NCI-H2196 treated with DMSO at 0.1 percent for 48 hours (cell line): Measurements from ENCODE around the gene VWA3A.
"Not testable (repeated sequence)": the region's sequence is repeated elsewhere in the genome, so short reads cannot be mapped to it uniquely, and the experiment has no call there.

ENCODE experiments used
- DNase-seq: peaks from one replicate; lab custom pipeline; 2025; ENCODE audit not compliant: unreplicated experiment; lab: John Stamatoyannopoulos, UW

VWA3A gene

DNA sequence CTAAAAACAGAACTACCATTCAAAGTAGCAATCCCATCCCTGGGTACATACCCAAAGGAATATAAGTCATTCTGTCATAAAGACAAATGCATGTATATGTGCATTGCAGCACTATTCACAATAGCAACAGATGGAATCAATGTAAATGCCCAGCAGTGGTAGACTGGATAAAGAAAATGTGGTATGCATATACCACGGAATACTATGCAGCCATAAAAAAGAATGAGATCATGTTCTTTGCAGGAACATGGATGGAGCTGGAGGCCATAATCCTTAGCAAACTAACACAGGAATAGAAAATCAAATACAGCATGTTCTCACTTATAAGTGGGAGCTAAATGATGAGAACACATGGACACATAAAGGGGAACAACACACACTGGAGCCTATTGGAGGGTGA lies 36.2 kb downstream of the VWA3A start:
- not testable (repeated sequence) for DNase-seq

DNA sequence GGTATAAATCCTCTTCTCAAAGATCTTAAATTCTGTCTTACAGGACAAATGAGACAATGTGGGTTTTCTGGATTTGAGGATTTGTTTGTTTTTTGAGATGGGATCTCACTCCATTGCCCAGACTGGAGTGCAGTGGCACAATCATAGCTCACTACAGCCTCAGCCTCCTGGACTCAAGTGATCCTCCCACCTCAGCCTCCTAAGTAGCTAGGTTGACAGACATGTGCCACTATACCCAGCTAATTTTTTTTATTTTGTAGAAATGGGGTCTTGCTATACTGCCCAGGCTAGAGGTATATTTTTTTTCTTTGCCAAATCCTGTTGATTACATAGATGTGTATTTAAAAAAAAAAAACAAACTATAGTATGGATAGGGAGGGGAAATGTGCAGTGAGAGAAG lies 38.2 kb downstream of the VWA3A start:
- DNase-seq, result no peak

DNA sequence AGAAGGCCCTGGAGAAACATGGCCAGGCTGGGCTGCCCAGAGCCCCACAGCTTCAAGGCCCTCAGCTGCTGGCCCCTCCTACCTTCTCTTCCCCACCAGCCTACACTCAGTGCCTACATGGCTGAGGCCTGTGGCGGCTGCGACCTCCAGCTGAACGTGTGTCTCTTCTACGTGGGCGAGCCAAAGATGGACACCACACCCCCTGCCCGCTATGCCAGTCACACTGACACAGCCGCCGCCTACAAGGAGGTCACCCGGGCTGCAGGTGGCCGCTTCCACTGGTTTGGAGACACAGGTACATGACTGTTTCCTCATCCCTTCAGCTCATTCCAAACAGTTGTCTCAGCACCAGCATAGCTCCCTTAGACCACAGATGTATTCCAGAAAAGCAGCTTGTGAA lies 40.5 kb downstream of the VWA3A start:
- DNase-seq, result no peak

DNA sequence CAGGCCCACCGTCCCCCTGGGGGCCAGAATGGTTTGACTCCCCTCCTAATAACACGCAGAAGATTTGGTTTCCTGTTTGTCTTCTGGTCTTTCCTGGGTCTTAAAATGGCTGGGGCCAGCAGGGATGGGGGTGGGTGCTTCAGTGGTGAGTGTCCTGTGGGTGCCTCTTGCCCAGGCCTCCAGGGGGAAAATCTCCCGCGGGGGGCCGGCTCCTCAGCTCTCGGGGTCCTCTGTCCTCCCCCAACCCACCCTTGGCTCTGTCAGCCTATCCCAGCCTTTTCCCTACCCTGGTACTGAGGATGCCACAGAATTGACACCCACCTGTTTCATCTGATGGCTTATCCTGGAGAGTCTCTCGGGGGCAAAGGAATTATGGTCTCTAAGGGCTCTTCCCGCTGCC lies 46.1 kb downstream of the VWA3A start:
- DNase-seq, result no peak

DNA sequence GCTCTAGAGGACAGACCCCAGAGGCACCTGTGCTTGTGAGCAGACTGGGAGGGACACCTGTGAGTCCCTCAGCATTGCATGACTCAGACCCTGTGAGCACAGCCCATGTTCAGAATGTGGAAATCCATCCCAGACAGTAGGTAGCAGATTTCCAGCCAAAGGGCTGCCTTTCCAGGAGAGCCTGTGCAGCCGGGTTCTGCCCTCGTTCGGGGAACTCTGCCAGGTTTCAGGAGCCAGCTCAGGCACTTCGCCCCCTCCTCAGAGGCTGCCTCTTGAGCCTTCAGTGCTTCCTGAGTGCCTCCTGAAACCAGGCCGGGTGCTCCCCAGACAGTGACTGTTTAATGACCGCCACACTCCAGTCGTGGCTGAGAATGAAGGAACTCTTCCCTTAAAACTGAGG lies 46.7 kb downstream of the VWA3A start:
- DNase-seq, result no peak

DNA sequence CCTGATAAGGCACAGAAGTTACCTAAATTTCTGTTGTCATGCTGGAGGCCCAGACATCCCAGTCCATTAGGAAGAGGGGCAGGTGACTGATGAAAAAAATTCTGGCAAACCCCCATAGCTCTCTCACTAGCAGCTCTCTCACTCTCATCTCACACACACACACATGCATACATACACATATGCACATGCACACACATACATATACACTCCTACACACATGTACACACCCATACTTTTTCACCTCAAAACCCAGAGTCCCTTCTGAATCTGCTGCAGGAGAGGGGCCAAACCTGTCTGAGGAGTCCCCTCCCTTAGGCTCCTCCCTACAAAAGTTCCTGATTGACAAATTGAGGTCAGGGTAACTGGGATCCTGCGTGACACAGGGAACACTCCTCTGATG lies 47.4 kb downstream of the VWA3A start:
- no peak for DNase-seq

DNA sequence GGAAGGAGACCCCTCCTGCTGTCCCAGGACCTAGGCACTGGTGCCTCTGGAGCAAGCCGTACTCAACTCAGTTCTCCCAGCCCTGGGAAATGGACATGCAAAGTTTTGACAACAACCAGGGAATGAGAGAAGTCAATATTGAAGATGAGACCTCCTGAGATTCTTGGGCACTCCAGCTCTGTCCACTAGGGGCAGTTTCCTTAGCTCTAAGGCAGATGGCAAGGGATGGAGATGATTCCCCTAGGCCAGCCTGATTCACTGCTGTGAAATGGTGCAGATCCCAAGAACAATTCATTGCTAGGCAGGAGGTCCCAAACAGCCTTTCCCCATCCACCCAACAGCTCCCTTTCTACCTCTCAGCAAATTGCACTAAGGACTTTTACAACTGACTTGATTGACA lies 49.4 kb downstream of the VWA3A start:
- DNase-seq, result no peak

DNA sequence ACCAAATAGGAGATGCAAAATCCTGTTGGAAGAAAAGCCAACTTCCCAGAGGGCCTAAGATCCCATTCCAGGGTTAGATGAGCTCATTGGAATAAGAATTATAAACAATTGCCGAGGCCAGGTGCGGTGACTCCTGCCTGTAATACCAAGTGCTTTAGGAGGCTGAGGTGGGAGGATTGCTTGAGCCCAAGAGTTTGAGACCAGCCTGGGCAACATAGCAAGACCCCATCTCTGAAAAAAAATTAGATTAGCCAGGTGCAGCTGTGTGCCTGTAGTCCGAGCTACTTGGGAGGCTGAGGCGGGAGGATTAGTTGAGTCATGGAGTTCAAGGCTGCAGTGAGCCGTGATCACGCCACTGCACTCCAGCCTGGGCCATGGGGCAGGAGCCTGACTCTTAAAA lies 52.2 kb downstream of the VWA3A start:
- no peak for DNase-seq

DNA sequence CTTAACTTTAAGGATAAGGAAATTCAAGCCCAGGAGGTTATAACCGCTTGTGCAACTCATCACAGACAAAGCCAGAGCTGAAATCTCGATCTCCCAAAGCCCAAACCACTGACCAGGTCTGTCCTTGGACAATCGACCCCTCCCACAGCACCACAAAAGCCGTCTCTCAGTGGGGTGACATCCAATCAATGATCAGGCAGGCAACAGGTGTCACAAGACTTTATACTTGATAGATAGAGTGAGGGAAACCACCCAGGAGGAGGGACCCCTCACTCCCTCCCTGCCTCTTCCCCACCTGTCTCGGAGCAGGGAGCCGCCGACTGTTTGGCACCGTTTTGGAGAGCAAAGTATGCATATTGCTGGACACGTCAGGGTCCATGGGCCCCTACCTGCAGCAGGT lies 55.5 kb downstream of the VWA3A start:
- DNase-seq, result no peak

DNA sequence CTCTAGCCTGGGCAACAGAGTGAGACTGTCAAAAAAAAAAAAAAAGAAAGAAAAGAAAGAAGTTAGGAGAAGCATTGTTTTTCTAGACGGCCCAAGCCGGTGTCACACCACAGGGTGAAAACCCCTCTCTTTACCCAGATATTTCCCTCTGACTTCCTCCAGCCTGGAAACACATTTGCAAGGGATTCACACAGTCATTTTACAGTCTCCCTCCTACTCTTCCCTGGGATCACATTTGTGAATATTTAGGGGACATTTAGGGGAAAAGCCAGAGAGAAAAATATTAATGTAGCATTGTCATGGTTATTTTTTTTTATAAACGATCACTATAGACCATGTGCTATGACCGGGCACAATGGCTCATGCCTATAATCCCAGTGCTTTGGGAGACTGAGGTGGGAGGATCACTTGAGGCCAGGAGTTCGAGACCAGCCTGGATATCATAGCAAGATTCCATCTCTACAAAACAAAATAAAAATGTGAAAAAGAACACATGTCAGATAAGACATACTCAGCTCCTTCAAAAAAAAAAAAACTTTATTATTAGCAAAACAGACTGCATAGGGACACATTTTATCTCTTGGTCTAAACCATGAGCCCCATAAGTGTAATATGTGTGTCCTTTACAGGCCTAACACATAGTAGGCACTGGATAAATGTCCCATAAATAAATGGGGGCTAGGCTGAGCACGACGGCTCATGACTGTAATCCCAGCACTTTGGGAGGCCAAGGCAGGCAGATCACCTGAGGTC lies 59.1 kb downstream of the VWA3A start:
- no peak for DNase-seq

DNA sequence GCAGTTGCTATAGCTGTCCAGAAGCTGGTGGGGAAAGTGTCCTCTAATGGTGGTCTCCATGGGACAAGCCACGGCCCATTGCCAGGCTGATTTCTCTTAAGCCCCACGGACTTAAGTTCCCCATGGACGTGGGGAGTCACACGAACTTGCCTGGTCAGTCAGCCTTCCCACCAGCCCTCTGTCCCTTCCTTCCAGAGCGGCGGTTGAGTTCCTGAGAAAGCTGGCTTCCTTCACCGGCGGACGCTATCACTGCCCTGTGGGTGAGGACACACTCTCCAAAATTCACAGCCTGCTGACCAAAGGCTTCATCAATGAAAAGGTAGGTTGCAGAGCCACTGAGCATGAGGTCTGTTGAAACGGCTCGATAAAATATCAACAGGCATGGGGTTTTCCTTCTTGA lies 60.0 kb downstream of the VWA3A start:
- DNase-seq, result no peak

DNA sequence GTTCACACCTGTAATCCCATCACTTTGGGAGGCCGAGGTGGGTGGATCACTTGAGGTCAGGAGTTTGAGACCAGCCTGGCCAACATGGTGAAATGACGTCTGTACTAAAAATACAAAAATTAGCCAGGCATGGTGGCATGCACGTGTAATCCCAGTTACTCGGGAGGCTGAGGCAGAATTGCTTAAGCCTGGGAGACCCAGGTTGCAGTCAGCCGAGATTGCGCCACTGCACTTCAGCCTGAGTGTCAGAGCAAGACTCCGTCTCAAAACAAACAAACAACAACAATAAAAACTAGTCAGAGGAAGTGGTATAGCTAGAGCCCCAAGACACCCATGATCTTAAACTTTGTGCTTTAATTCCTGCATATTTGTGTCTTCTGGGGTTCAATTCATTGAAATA lies 60.7 kb downstream of the VWA3A start:
- not testable (repeated sequence) for DNase-seq

DNA sequence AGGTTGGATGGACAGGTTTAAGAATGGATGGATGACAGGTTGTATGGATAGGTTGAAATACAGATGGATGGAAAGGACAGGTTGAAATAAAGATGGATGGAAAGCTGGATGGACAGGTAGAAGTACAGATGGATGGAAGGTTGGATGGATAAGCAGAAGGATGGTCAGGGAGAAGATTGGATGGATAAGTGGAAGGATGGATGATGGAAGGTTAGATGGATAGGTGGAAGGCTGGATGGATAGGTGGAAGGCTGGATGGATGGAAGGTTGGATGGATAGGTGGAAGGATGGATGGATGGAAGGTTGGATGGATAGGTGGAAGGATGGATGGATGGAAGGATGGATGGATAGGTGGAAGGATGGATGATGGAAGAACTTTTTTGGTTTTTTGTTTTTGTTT lies 69.1 kb downstream of the VWA3A start:
- DNase-seq, result no peak

DNA sequence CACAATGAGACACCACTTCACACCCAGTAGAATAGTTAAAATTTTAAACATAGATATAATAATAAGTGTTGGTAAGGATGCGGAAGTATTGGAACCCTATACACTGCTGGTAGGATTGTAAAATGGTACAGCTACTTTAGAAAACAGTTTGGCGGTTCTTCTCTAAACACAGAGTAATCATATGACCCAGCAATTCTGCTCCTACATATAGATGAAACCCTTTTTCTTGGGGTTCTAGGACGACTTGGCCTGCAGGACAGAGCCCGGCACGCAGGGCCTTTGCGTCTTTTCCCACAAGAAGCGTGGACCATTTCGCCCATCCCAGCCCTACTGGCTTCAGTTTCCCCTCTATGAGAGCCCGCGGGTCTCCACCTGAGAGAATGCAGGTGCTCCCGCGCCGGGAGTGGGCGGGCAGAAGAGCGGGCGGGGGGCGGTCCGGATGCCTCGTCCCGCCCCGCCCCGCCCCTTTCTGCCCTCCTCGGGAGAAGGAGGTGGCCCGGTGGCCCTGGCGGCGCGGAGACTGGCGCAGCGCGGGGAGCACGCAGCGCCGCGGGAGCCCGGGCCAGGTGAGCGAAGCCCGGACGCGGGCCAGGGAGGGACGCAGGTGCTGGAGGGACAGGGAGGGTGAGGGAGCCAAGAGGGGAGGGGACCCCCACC lies 69.8 kb downstream of the VWA3A start, which contains the start of gene SDR42E2:
Gene SDR42E2, plus strand, starts transcription at position 508 of the 657 bp plus-strand sequence. CDS start 3,077 bp downstream, outside the sequence.
- DNase-seq, result no peak

DNA sequence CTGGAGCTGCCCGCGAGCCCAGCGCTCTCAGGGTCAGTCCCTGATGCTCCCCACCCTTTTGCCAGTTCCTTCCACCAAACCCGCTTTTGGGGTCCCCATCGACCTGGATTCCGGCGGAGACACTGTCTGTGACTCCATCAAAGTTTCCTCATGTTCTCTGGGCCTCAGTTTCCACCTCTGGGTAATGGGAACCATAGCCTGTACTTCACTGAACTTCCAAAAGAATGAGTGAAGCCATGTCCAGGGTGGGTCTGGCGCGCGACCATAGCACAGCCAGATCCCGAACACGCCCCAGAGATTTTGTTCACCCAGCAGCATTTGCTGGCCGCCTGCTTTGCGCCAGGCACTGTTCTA lies 70.3 kb downstream of the VWA3A start:
- no peak for DNase-seq

DNA sequence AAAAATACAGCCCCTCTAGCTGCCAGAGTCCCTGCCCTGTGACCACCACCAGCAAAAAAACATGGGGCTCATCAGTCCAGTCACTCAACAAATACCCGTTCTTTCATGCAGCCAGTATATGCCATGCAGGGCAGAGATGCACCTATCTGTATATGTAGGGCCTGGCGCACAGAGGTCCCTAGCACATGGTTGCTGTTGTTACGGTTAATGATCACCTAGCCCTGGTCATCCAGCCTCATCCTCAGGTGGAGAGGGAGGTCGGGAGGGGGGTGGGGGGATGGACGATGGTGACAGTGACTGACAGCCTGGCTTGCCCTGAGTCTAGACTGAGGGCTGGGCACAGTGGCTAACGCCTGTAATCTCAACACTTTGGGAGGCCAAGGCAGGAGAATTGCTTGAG lies 71.5 kb downstream of the VWA3A start:
- no peak for DNase-seq

DNA sequence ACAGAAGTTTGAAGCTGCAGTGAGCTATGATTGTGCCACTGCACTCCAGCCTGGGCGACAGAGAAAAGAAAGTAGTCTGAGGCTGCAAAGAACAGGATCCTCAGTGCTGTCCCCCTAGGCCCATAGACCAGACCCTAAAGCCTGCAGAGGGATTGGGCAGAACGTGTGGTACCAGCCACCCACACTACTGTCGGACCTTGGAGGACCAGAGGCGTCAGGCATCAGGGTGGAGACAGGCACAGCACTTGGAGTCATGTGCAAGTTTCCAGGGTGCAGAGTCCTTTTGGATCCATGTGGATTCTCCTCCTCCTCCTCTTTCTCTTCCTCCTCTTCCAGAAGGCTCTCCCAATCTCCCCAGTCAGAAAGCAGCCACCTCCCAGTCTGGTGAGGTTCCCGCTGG lies 72.1 kb downstream of the VWA3A start:
- no peak for DNase-seq

DNA sequence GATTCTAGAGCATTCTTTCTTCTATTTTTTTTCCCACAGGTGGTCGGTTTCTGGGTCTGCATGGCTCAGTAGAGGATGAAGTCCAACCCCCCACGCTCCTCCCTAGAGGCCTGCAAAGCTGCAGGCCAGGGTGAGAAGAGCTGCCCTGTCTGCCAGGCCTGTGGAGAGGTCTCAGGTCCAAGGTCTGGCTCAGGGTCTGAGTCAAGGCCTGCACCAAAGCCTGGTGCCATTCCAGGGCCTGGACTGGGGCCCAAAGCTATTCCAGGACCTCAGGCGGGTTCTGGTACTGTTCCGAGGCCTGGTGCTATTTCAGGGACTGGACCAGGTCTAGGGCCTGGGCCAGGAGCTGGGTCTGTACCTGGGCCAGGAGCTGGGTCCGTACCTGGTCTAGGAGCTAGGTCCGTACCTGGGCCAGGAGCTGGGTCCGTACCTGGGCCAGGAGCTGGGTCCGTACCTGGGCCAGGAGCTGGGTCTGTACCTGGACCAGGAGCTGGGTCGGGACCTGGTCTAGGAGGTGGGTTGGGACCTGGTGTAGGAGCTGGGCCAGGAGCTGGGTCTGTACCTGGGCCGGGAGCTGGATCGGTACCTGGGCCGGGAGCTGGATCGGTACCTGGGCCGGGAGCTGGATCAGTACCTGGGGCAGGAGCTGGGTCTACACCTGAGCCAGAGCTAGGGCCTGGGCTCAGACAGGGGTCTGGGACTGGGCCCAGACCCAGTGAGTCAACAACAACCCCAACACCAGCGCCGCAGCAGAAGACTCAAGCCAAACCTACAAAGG lies 73.4 kb downstream of the VWA3A start:
- DNase-seq, result no peak

DNA sequence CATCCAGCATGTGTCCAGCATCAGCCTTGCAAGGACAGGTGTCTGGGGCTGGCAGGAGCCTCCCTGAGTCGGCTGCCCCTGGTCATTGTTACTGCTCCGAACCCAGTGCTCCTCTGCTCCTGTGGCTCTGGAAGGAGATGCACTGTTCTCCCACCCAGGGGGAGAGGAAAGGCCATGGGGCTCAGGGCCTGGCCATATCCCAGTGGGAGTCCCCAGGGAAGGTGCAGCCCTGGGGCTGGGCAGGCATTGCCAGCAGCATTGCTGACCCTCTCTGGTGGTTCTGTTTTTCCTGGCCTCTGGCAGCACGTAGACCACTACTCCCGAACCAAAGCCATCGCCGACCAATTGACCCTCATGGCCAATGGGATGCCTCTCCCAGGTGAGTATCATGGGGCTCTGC lies 79.6 kb downstream of the VWA3A start:
- DNase-seq, result no peak

DNA sequence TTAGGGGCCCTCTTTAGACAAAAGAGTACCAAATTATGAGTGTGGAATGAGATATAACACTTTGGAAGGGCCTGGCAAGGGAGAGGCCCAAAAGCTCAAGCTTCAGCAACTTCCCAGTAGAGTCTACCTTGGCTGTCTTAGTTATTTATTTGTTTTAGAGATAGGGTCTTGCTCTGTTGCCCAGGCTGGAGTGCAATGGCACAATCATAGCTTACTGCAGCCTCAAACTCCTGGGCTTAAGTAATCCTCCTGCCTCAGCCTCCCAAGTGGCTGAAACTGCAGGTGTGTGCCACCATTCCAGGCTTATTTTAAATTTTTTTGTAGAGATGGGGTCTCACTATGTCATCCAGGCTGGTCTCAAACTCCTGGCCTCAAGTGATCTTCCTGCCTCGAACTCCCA lies 80.3 kb downstream of the VWA3A start:
- DNase-seq, result not testable (repeated sequence)

DNA sequence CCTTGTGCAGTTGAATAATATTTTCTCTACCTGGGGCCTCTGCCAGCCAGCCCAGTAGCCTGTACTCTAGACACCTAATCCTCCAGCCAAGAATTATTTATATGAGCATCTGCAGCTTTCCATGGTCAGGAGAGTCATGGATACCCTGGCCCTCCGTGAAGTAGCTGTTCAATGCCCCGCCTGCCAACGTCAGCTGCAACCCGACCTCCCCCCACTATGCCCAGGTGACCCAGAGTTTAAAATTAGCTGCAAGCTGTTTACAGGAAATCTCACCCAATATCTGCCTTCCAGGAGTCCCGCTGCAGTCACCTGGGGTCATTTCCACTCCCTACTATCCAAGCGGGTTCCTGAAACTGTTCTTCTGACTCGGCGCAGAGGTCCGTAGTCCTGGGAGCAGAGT lies 82.3 kb downstream of the VWA3A start:
- DNase-seq, result peak; percentile 15
